GM23338 (cell line): Measurements from ENCODE around the gene SERPINB8. TPM values are rescaled to one million over a fixed set of nuclear protein-coding genes. Genes with fewer than 3 reads are reported as not detected.

Experiments
- ATAC-seq: fragments of 200-7000 bp; cut with Tn5 transposase; 3 replicates; pipeline ENCODE4 v1.9.1; 2020
- DNase-seq: peaks from one replicate; pipeline ENCODE4 v3.0.0-alpha.2; 2015; ENCODE audit warnings: low spot score
- H2AFZ ChIP-seq: fragments of 200-600 bp; sonication (generic); 2 replicates; pipeline ENCODE4 v1.8.0; 2016; ENCODE audit warnings: antibody characterized with exemption, mild to moderate bottlenecking, moderate library complexity
- H3F3A ChIP-seq: fragments of 200-600 bp; sonication (generic); replicated peaks from 2 replicates; pipeline ENCODE4 v1.8.0; 2017; ENCODE audit warnings: antibody characterized with exemption, mixed run types, low read depth
- H3K27ac ChIP-seq: fragments of 200-600 bp; sonication (generic); 2 replicates; pipeline ENCODE4 v1.6.1; 2016; ENCODE audit warnings: low read depth
- H3K27me3 ChIP-seq: fragments of 200-600 bp; sonication (generic); 2 replicates; pipeline ENCODE4 v1.8.0; 2016; ENCODE audit warnings: mild to moderate bottlenecking, mixed run types, moderate library complexity; ENCODE audit not compliant: insufficient read depth
- H3K36me3 ChIP-seq: fragments of 200-600 bp; sonication (generic); 2 replicates; pipeline ENCODE4 v1.8.0; 2016; ENCODE audit warnings: mild to moderate bottlenecking; ENCODE audit not compliant: insufficient read depth
- H3K4me1 ChIP-seq: fragments of 200-600 bp; sonication (generic); 2 replicates; pipeline ENCODE4 v1.8.0; 2016; ENCODE audit warnings: mild to moderate bottlenecking, moderate library complexity; ENCODE audit not compliant: insufficient read depth
- H3K4me2 ChIP-seq: fragments of 200-600 bp; sonication (generic); 2 replicates; pipeline ENCODE4 v1.7.1; 2017; ENCODE audit warnings: mixed run types
- H3K4me3 ChIP-seq: fragments of 200-600 bp; sonication (generic); 2 replicates; pipeline ENCODE4 v1.6.1; 2016; ENCODE audit warnings: mixed run types
- H3K79me2 ChIP-seq: fragments of 200-600 bp; sonication (generic); replicated peaks from 2 replicates; pipeline ENCODE4 v1.8.0; 2017; ENCODE audit warnings: mild to moderate bottlenecking; ENCODE audit not compliant: insufficient read depth
- H3K9me2 ChIP-seq: fragments of 200-600 bp; sonication (generic); 2 replicates; pipeline ENCODE4 v1.8.0; 2017; ENCODE audit not compliant: insufficient read depth
- H4K20me1 ChIP-seq: fragments of 200-600 bp; sonication (generic); replicated peaks from 2 replicates; pipeline ENCODE4 v1.8.0; 2017; ENCODE audit warnings: mild to moderate bottlenecking; ENCODE audit not compliant: insufficient read depth
- H3K27ac Mint-ChIP-seq: 2 replicates; pipeline ENCODE4 v1.8.0; 2020; ENCODE audit warnings: inconsistent platforms, mild to moderate bottlenecking, moderate library complexity, mixed read lengths
- H3K27me3 Mint-ChIP-seq: 3 replicates; pipeline ENCODE4 v1.8.0; 2022; ENCODE audit warnings: low read depth, mild to moderate bottlenecking, moderate library complexity, mixed read lengths, inconsistent platforms; ENCODE audit not compliant: insufficient read depth, poor library complexity
- H3K36me3 Mint-ChIP-seq: 3 replicates; pipeline ENCODE4 v1.8.0; 2021; ENCODE audit warnings: low read depth, mild to moderate bottlenecking, inconsistent platforms, moderate library complexity, mixed read lengths
- H3K4me1 Mint-ChIP-seq: 3 replicates; pipeline ENCODE4 v1.8.0; 2020; ENCODE audit warnings: mild to moderate bottlenecking, inconsistent platforms, mixed read lengths
- H3K4me3 Mint-ChIP-seq: 3 replicates; pipeline ENCODE4 v1.8.0; 2021; ENCODE audit warnings: moderate library complexity, mild to moderate bottlenecking, inconsistent platforms, mixed read lengths
- H3K9me3 Mint-ChIP-seq: 3 replicates; pipeline ENCODE4 v1.8.0; 2020; ENCODE audit warnings: moderate library complexity, mild to moderate bottlenecking, inconsistent platforms, mixed read lengths
- CREB1 ChIP-seq: fragments of 250-450 bp; sonication (Bioruptor Pico); IDR thresholded peaks from 2 replicates; pipeline ENCODE4 v1.5.0; 2020; ENCODE audit warnings: low read depth, mild to moderate bottlenecking, moderate library complexity
- CTCF ChIP-seq, 2 experiments: fragments of 200-600 bp in 1 of 2; sonication (generic) in 1 of 2; conservative IDR thresholded peaks; 2 replicates each; pipeline versions ENCODE4 v1.5.1 to v1.6.1; 2016 to 2017; ENCODE audit warnings: antibody characterized with exemption in 2 of 2, low read depth in 2 of 2, mild to moderate bottlenecking in 2 of 2, moderate library complexity in 1 of 2
- ETS1 ChIP-seq: IDR thresholded peaks from 2 replicates; pipeline ENCODE4 v1.6.1; 2016; ENCODE audit warnings: antibody characterized with exemption
- EZH2 ChIP-seq: fragments of 200-600 bp; sonication (generic); IDR thresholded peaks from one replicate; pipeline ENCODE4 v1.8.0; 2017; ENCODE audit warnings: antibody characterized with exemption, mild to moderate bottlenecking, low read depth; ENCODE audit not compliant: unreplicated experiment
- EZH2phosphoT487 ChIP-seq: fragments of 200-600 bp; sonication (generic); IDR thresholded peaks from one replicate; pipeline ENCODE4 v1.8.1; 2018; ENCODE audit warnings: antibody characterized with exemption; ENCODE audit not compliant: unreplicated experiment
- JUNB ChIP-seq: IDR thresholded peaks from one replicate; pipeline ENCODE4 v1.6.1; 2016; ENCODE audit warnings: antibody characterized with exemption; ENCODE audit not compliant: unreplicated experiment
- NANOG ChIP-seq: IDR thresholded peaks from 2 replicates; pipeline ENCODE4 v1.6.1; 2016; ENCODE audit warnings: antibody characterized with exemption, borderline replicate concordance
- POLR2AphosphoS5 ChIP-seq: IDR thresholded peaks from 2 replicates; pipeline ENCODE4 v1.6.1; 2016; ENCODE audit warnings: antibody characterized with exemption, low read depth
- REST ChIP-seq: IDR thresholded peaks from one replicate; pipeline ENCODE4 v1.6.1; 2018; ENCODE audit warnings: antibody characterized with exemption; ENCODE audit not compliant: unreplicated experiment
- STAT1 ChIP-seq: IDR thresholded peaks from one replicate; pipeline ENCODE4 v1.6.1; 2016; ENCODE audit warnings: antibody characterized with exemption; ENCODE audit not compliant: unreplicated experiment
- ZNF114 ChIP-seq: fragments of 250-450 bp; sonication (Bioruptor Pico); IDR thresholded peaks from 2 replicates; pipeline ENCODE4 v1.5.0; 2020; ENCODE audit warnings: mild to moderate bottlenecking, moderate library complexity
- ZNF331 ChIP-seq: fragments of 250-450 bp; sonication (Bioruptor Pico); IDR thresholded peaks from 2 replicates; pipeline ENCODE4 v1.5.0; 2020; ENCODE audit warnings: low read depth, mild to moderate bottlenecking, moderate library complexity
- polyA plus RNA-seq: library from polyadenylated mRNA; unstranded; fragments of >200 nt; fragmentation: Nextera tagmentation; extraction: Ambion mirVana; gene quantifications from 2 replicates; pipeline ENCODE4 v1.2.1, GENCODE V29; 2016
- total RNA-seq: library from RNA; depleted of rRNA; stranded (reverse); fragments of >200 nt; shearing (Covaris generic); gene quantifications from 2 replicates; pipeline ENCODE4 v1.2.3, GENCODE V29; 2014

Gene SERPINB8
- total and polyA plus RNA-seq, 2 experiments from 2014 or later = 0.50 to 2.1 TPM

- H3K36me3 Mint-ChIP-seq = no peaks in the 10 kb centered on the region; the same call in 2 of the 3 replicates
- no peaks in the 10 kb centered on the region for H3F3A ChIP-seq
- H3K4me2 ChIP-seq = no peak overlapping the region; the same call in 1 of the 2 replicates
- peaks cover 3% of the 10 kb centered on the region for H3K27me3 Mint-ChIP-seq
- H3K79me2 ChIP-seq = no peaks in the 10 kb centered on the region
- H3K4me3 Mint-ChIP-seq = no peak overlapping the region
- ATAC-seq = peak; percentile 79
- TF ChIP-seq EZH2 = no peak
- no peak for TF ChIP-seq ZNF114 (CRISPR knock-in tag)
- TF ChIP-seq EZH2phosphoT487 = no peak
- no peak for TF ChIP-seq ZNF331 (CRISPR knock-in tag)
- no peaks in the 10 kb centered on the region; the same call in 2 of the 3 replicates for H3K9me3 Mint-ChIP-seq
- no peaks in the 10 kb centered on the region for H3K36me3 ChIP-seq
- H3K27ac ChIP-seq = no peak overlapping the region
- no peak overlapping the region for H3K27ac Mint-ChIP-seq
- no peak for DNase-seq
- no peaks in the 10 kb centered on the region for H3K27me3 ChIP-seq
- H3K4me3 ChIP-seq = peak overlapping the region; percentile 35; the same call in 1 of the 2 replicates
- peaks cover 7% of the 10 kb centered on the region; the same call in 1 of the 2 replicates for H3K9me2 ChIP-seq
- peak overlapping the region; percentile 69; the same call in 1 of the 2 replicates for H2AFZ ChIP-seq
- H3K4me1 ChIP-seq = no peaks in the 10 kb centered on the region
- H4K20me1 ChIP-seq = no peaks in the 10 kb centered on the region
- H3K4me1 Mint-ChIP-seq = no peaks in the 10 kb centered on the region
These were observed 32.7 kb downstream of the SERPINB8 start for GRCh38 chr18:64002581-64002980.

GRCh38 chr18:64009305-64009704 lies 39.4 kb downstream of the SERPINB8 start:
- Mint-ChIP-seq H3K4me3 (no peak overlapping the region), H3K27me3 (no peaks in the 10 kb centered on the region), H3K9me3 (no peaks in the 10 kb centered on the region), H3K27ac (no peak overlapping the region), H3K36me3 (no peaks in the 10 kb centered on the region), H3K4me1 (no peaks in the 10 kb centered on the region)
- Histone ChIP-seq H3F3A (no peaks in the 10 kb centered on the region), H3K27ac (no peak overlapping the region), H3K4me2 (no peak overlapping the region), H3K27me3 (no peaks in the 10 kb centered on the region), H3K79me2 (no peaks in the 10 kb centered on the region), H3K4me3 (no peak overlapping the region), H2AFZ (no peak overlapping the region), H3K36me3 (no peaks in the 10 kb centered on the region), H3K4me1 (no peaks in the 10 kb centered on the region), H3K9me2 (no peaks in the 10 kb centered on the region), H4K20me1 (no peaks in the 10 kb centered on the region)
- DNase-seq (no peak), ATAC-seq (no peak)
- no peak for TF ChIP-seq EZH2phosphoT487
- no peak for TF ChIP-seq ETS1
- TF ChIP-seq CTCF (conservative IDR thresholded peaks at IDR 0.05; ENCODE audit: low read depth in 2 of 2) = no peak
- no peak for TF ChIP-seq STAT1
- TF ChIP-seq EZH2 = no peak
- TF ChIP-seq POLR2AphosphoS5 = no peak
- no peak for TF ChIP-seq ZNF331 (CRISPR knock-in tag)
- no peak for TF ChIP-seq NANOG
- no peak for TF ChIP-seq CREB1 (CRISPR knock-in tag)
- TF ChIP-seq JUNB = no peak
- TF ChIP-seq ZNF114 (CRISPR knock-in tag) = no peak
- no peak for TF ChIP-seq REST
